NB4 (cell line): ENCODE measurements around the gene MMEL1.
"Not testable (repeated sequence)": the region's sequence is repeated elsewhere in the genome, so short reads cannot be mapped to it uniquely, and the experiment has no call there.

ENCODE experiments used
- DNase-seq: peaks from one replicate; pipeline ENCODE4 v3.0.0; 2010; ENCODE audit warnings: low read depth
- H3K4me3 ChIP-seq: one replicate; pipeline ENCODE4 v1.5.1; 2011; ENCODE audit warnings: mild to moderate bottlenecking, low read depth, low read length, moderate library complexity
- MAX ChIP-seq: IDR thresholded peaks from 2 replicates; pipeline ENCODE4 v1.6.1; 2011; ENCODE audit warnings: low read depth, low read length
- MYC ChIP-seq: IDR thresholded peaks from 2 replicates; pipeline ENCODE4 v1.6.1; 2011; ENCODE audit warnings: low read depth, low read length
- POLR2A ChIP-seq: IDR thresholded peaks from 2 replicates; pipeline ENCODE4 v1.6.1; 2011; ENCODE audit warnings: mild to moderate bottlenecking; ENCODE audit not compliant: insufficient read length; ENCODE audit errors: extremely low read depth
- TF ChIP-seq, protein P1 (sequence below): IDR thresholded peaks from one replicate; pipeline ENCODE4 v1.5.1; 2012; ENCODE audit warnings: low read depth, low read length

The MMEL1 gene

GRCh38 chr1:2552189-2552588, 80.6 kb downstream of the MMEL1 start:
- TF ChIP-seq MYC, result no peak
- TF ChIP-seq, protein P1, sequence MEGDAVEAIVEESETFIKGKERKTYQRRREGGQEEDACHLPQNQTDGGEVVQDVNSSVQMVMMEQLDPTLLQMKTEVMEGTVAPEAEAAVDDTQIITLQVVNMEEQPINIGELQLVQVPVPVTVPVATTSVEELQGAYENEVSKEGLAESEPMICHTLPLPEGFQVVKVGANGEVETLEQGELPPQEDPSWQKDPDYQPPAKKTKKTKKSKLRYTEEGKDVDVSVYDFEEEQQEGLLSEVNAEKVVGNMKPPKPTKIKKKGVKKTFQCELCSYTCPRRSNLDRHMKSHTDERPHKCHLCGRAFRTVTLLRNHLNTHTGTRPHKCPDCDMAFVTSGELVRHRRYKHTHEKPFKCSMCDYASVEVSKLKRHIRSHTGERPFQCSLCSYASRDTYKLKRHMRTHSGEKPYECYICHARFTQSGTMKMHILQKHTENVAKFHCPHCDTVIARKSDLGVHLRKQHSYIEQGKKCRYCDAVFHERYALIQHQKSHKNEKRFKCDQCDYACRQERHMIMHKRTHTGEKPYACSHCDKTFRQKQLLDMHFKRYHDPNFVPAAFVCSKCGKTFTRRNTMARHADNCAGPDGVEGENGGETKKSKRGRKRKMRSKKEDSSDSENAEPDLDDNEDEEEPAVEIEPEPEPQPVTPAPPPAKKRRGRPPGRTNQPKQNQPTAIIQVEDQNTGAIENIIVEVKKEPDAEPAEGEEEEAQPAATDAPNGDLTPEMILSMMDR, result no peak
- no peak for TF ChIP-seq POLR2A
- TF ChIP-seq MAX, result no peak
- no peak overlapping the region for H3K4me3 ChIP-seq
- DNase-seq, result no peak

DNA sequence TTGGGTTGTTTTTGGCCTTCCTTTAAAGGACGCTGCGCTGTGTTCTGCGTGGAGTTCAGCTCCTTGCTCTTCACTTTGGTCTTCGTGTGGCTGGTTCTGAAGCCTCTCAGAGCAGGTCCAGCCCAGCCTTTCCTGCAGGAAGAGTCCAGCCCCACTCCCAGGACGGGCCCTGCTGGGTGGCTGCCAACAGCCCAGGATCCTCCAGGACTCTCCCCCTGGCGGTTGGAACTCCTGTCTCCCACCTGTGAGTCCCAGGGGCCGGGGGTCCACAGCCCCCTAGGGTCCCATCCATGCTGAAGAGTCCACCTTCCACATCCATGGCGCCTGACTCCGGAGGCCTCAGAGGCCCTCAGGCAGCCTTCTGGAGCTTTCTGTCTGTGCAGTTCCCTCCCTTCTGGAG, 81.3 kb downstream of the MMEL1 start:
- DNase-seq, result not testable (repeated sequence)

GRCh38 chr1:2550309-2550861, 82.4 kb downstream of the MMEL1 start:
- not testable (repeated sequence) for DNase-seq, H3K4me3 ChIP-seq

More for the DNA sequence above, 81.3 kb downstream of the MMEL1 start:
- H3K4me3 ChIP-seq, result not testable (repeated sequence)

- not testable (repeated sequence) for DNase-seq, H3K4me3 ChIP-seq
Measured at GRCh38 chr1:2549367-2550029, 83.3 kb downstream of the MMEL1 start.

GRCh38 chr1:2548068-2548589, 84.7 kb downstream of the MMEL1 start:
- no peak overlapping the region for H3K4me3 ChIP-seq
- peak; percentile 58 for TF ChIP-seq MAX
- TF ChIP-seq POLR2A, result peak; percentile 27
- TF ChIP-seq, protein P1, result peak; percentile 83
- peak; percentile 49; the same call in 1 of the 2 replicates for TF ChIP-seq MYC
- DNase-seq, result peak; percentile 82

DNA sequence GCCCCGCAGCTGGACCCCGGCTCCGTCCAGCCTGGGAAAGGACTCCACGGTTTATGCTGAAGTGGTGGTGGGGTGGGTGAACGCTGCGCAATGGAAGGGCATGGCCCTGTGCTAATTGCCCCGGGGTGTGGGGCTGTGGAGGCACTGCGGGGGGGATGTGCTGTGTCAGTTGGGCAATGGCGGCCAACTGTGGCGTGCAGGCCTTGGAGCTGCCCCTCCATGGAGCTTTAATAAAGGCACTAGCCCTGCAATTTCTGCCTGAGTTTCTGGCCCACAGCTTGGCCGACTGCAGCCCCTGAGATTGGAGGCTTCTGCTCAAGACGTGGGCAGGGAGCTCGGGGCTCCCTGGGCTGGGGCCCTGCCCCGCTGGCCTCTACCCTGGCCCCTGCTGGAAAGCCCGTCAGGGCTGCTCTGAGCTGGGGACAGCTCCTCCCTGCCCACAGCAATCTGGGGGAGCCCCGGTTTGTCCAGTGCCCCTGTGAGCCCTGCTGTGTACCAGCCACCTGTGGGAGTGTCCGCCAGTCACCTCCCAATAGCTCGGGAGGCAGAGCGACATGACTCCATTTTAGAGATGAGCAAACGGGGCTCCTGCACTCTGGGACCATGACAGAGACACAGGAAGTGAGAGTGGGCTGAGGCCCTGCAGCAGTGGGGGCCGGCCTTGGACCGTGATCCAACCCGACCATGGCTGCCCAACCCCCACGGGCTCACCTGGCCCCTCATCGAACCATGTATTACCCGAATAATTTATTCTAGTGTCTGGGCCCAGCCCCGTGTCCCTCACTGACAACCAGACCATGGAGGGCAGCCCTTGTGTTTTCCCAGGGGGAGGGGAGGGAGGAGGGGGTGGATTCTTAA, 85.4 kb downstream of the MMEL1 start:
- DNase-seq, result peak; percentile 59
- TF ChIP-seq, protein P1, result no peak
- TF ChIP-seq POLR2A (peak; percentile 6), MAX (no peak), MYC (no peak)
- H3K4me3 ChIP-seq, result peak overlapping the region; percentile 57

- TF ChIP-seq POLR2A (peak; percentile 55), MYC (no peak; the same call in 1 of the 2 replicates), MAX (no peak)
- TF ChIP-seq, protein P1, result no peak
- peak overlapping the region; percentile 57 for H3K4me3 ChIP-seq
- DNase-seq, result peak; percentile 95
Measured at GRCh38 chr1:2546515-2547209, 86.2 kb downstream of the MMEL1 start.
